PFSK-1 (cell line): Measurements from ENCODE around the gene CDCA8.

Experiments used
- FOXP2 ChIP-seq: optimal IDR thresholded peaks from 2 replicates; pipeline ENCODE3; 2011; ENCODE audit warnings: borderline replicate concordance, control low read depth, inconsistent platforms; ENCODE audit not compliant: insufficient read depth; ENCODE audit errors: extremely low read length, extremely low read depth
- POLR2AphosphoS5 ChIP-seq: IDR thresholded peaks from 2 replicates; pipeline ENCODE4 v1.6.1; 2012; ENCODE audit warnings: low read depth, mild to moderate bottlenecking, control low read depth, low read length, moderate library complexity
- SIN3A ChIP-seq: IDR thresholded peaks from 2 replicates; pipeline ENCODE4 v1.6.1; 2012; ENCODE audit warnings: mild to moderate bottlenecking, low read length, moderate library complexity, borderline replicate concordance; ENCODE audit not compliant: insufficient read depth
- TAF1 ChIP-seq: IDR thresholded peaks from 2 replicates; pipeline ENCODE4 v1.6.1; 2012; ENCODE audit warnings: low read length, control low read depth, borderline replicate concordance; ENCODE audit not compliant: insufficient read depth
- TF ChIP-seq, protein P1 (sequence below), 2 experiments: IDR thresholded peaks; 2 replicates each; pipeline versions ENCODE4 v1.6.1 to v1.8.0; 2011 to 2012; ENCODE audit warnings: low read depth in 2 of 2, low read length in 2 of 2, control low read depth in 1 of 2, inconsistent platforms in 1 of 2, mild to moderate bottlenecking in 1 of 2, moderate library complexity in 1 of 2; ENCODE audit not compliant: insufficient read depth in 1 of 2

The CDCA8 gene

DNA sequence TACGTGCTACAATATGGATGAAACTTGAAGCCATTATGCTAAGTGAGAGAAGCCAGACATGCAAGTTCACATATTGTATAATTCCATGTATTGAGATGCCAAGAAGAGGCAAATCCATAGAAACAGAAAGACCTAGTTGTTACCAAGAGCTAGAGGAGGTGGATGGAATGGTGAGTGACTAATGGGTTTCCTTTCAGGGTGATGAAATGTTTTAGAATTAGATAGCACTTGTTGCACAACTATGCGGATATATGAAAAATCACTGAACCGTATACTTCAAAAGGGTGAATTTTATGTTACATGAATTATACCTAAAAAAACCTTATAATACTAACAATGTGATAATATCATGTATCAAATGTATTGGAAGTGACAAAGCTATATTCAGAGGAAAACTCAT, 54.5 kb downstream of the CDCA8 start:
- TF ChIP-seq, protein P1, sequence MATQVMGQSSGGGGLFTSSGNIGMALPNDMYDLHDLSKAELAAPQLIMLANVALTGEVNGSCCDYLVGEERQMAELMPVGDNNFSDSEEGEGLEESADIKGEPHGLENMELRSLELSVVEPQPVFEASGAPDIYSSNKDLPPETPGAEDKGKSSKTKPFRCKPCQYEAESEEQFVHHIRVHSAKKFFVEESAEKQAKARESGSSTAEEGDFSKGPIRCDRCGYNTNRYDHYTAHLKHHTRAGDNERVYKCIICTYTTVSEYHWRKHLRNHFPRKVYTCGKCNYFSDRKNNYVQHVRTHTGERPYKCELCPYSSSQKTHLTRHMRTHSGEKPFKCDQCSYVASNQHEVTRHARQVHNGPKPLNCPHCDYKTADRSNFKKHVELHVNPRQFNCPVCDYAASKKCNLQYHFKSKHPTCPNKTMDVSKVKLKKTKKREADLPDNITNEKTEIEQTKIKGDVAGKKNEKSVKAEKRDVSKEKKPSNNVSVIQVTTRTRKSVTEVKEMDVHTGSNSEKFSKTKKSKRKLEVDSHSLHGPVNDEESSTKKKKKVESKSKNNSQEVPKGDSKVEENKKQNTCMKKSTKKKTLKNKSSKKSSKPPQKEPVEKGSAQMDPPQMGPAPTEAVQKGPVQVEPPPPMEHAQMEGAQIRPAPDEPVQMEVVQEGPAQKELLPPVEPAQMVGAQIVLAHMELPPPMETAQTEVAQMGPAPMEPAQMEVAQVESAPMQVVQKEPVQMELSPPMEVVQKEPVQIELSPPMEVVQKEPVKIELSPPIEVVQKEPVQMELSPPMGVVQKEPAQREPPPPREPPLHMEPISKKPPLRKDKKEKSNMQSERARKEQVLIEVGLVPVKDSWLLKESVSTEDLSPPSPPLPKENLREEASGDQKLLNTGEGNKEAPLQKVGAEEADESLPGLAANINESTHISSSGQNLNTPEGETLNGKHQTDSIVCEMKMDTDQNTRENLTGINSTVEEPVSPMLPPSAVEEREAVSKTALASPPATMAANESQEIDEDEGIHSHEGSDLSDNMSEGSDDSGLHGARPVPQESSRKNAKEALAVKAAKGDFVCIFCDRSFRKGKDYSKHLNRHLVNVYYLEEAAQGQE (IDR thresholded peaks at IDR 0.05; ENCODE audit: insufficient read depth in 1 of 2, low read depth in 2 of 2, low read length in 2 of 2): no peak
- TF ChIP-seq SIN3A (no peak), TAF1 (no peak), POLR2AphosphoS5 (no peak), FOXP2 (no peak)

DNA sequence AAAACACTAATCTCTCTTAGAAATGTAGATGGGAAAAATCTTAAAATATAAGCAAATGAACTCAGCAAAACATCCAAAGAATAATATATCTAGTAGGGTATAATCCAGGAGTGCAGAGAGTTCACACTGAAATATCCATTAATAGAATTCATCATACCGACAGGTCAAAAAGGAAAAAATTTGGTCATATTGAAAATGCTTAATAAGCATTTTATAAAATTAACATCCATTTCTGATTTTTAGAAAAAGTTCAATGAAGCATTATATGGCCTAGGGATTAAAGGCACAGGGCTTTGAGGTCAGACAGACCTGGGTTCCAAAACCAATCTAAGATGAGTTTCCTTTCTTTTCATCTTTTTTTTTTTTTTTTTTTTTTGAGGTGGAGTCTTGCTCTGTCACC, 56.2 kb downstream of the CDCA8 start:
- TF ChIP-seq SIN3A (no peak), FOXP2 (no peak), POLR2AphosphoS5 (no peak), TAF1 (no peak)
- TF ChIP-seq, protein P1 (IDR thresholded peaks at IDR 0.05; ENCODE audit: insufficient read depth in 1 of 2, low read depth in 2 of 2, low read length in 2 of 2): no peak

DNA sequence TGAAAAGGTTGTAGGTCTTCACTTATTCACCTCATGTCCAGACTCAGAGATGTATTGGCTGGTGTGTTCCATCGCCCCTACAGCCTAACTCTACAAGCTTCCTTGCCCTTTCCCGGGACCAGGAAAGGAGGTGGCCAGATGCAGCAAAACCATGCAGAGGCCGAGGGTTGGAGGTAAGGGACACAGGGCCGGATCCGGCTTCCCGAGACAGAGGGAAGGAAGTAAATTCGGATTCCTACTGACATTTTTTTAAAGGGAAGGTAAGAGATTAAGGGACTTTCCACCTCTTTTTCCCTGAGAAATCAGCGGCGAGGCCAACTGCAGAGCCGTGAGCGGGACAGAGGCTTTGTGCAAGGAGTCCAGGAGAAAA, 59.9 kb downstream of the CDCA8 start:
- TF ChIP-seq TAF1: no peak
- TF ChIP-seq POLR2AphosphoS5: no peak
- no peak for TF ChIP-seq SIN3A
- TF ChIP-seq, protein P1 (IDR thresholded peaks at IDR 0.05; ENCODE audit: insufficient read depth in 1 of 2, low read depth in 2 of 2, low read length in 2 of 2): no peak
- no peak for TF ChIP-seq FOXP2

DNA sequence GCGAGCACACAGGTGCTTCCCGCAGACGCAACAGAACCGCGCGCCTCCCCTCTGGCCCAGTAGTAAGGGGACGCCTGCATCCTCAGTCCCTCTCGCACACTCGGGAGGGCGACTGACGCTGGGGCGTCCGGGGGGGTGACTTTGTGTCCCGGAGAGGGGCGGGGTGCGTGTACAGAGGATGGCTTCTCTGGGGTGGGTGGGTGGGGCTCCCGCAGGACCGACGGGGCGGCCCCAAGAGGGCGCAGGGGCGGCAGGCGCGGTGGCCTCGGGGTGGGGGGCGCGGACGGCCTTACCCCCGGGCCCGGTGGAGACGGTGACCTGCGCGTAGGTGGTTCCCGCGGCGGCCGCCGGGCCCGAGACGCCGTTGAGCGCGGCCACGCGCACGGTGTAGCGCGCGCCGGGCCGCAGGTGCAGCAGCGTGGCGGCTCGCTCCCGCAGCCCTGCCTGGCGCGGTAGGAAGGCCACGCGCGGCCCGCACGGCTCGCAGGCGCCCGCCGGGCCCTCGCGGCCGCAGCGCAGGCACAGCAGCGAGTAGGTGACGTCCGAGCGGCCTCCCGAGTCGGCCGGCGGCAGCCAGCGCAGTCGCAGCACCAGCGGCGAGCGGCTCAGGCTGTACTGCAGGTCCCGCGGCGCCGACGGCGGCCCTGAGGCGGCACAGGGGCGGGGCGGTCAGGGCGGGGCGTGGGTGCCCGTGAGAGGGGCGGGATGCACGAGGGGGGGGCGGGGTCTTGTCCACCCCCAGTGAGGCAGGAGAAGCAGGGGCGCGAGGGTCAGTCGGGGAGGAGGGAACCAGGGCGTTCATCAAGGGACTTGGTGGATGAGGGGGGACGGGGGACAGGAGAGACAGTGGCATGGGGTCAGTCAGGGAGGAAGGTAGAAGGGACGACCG, 60.5 kb downstream of the CDCA8 start:
- TF ChIP-seq FOXP2: no peak
- no peak for TF ChIP-seq POLR2AphosphoS5
- TF ChIP-seq, protein P1 (IDR thresholded peaks at IDR 0.05; ENCODE audit: insufficient read depth in 1 of 2, low read depth in 2 of 2, low read length in 2 of 2): no peak
- no peak for TF ChIP-seq TAF1
- no peak for TF ChIP-seq SIN3A
